ENCODE results near the gene HCFC1R1.

Gene HCFC1R1

GRCh38 chr16:3032624-3033023 is 8.9 kb upstream of the HCFC1R1 start:
- peak; percentile 49 to 62 (median 59) for DNase-seq

- DNase-seq = no peak
Observed at GRCh38 chr16:3030222-3031212, 6.8 kb upstream of the HCFC1R1 start.

GRCh38 chr16:3029491-3030221 is 5.9 kb upstream of the HCFC1R1 start:
- DNase-seq = peak; percentile 53 to 70 (median 65)

GRCh38 chr16:3028716-3029319 is 5.1 kb upstream of the HCFC1R1 start:
- DNase-seq = no peak

GRCh38 chr16:3027983-3028715 is 4.4 kb upstream of the HCFC1R1 start:
- DNase-seq = peak; percentile 89 to 94 (median 90)

GRCh38 chr16:3027489-3027795 is 3.7 kb upstream of the HCFC1R1 start:
- no peak for DNase-seq

- no peak for DNase-seq
Observed at GRCh38 chr16:3026609-3027488, 3.1 kb upstream of the HCFC1R1 start.

GRCh38 chr16:3026003-3026378 is 2.2 kb upstream of the HCFC1R1 start:
- DNase-seq = no peak

- no peak for DNase-seq
Observed at GRCh38 chr16:3025032-3026002, 1.6 kb upstream of the HCFC1R1 start.

- DNase-seq = no peak
Observed at GRCh38 chr16:3023415-3023668, 400 bp downstream of the HCFC1R1 start.

GRCh38 chr16:3022684-3023414 is 893 bp downstream of the HCFC1R1 start:
- DNase-seq = peak in 2 of 3 donors; percentile 32 to 41

- DNase-seq = peak; percentile 95 to 97 (median 96)
Observed at GRCh38 chr16:3022208-3022683, 1.5 kb downstream of the HCFC1R1 start.

GRCh38 chr16:3021449-3022207 is 2.1 kb downstream of the HCFC1R1 start:
- DNase-seq = peak; percentile 72 to 91 (median 82)

- DNase-seq = peak; percentile 30 to 65 (median 48)
Observed at GRCh38 chr16:3020604-3021448, 2.9 kb downstream of the HCFC1R1 start.

- peak; percentile 87 to 97 (median 94) for DNase-seq
Observed at GRCh38 chr16:3020247-3020603, 3.5 kb downstream of the HCFC1R1 start, which contains the start of gene TNFRSF12A. Gene TNFRSF12A (plus strand): TSS chr16:3020368. CDS start chr16:3020398, 30 bp downstream.

- DNase-seq = no peak
Observed at GRCh38 chr16:3019594-3020246, 4.0 kb downstream of the HCFC1R1 start.

- peak in 1 of 3 donors; percentile 48 for DNase-seq
Observed at GRCh38 chr16:3017794-3018506, 5.8 kb downstream of the HCFC1R1 start, which contains the start of gene CLDN6. Gene CLDN6 (minus strand): TSS chr16:3018183. CDS start chr16:3016021, 2,162 bp downstream.
